Activated CD8-positive, alpha-beta memory T cell treated with anti-CD3 and anti-CD28 coated beads for 36 hours (primary cell): ENCODE data around the gene CST9. TPM values are rescaled to one million over a fixed set of nuclear protein-coding genes. Genes with fewer than 3 reads are reported as not detected.
"Not testable (repeated sequence)": the region's sequence is repeated elsewhere in the genome, so short reads cannot be mapped to it uniquely, and the experiment has no call there.

Experiments
- CTCF ChIA-PET: fragments of 350-600 bp; sonication (Branson Sonifier 250); formaldehyde crosslinking; loops from one replicate; lab custom pipeline; 2021; ENCODE audit warnings: antibody characterized with exemption; lab: Charles Lee
- POLR2A ChIA-PET: fragments of 350-600 bp; sonication (Branson Sonifier 250); formaldehyde crosslinking; loops from one replicate; lab custom pipeline; 2021; ENCODE audit warnings: antibody characterized with exemption; lab: Charles Lee
- total RNA-seq, 2 experiments: library from RNA; stranded (reverse); gene quantifications; one replicate each; pipeline ENCODE4 v1.2.3, GENCODE V29; 2021

The CST9 gene
- total RNA-seq, 2 experiments from 2014 or later: not detected

- CTCF ChIA-PET: interaction anchor here (1.0 kb wide), 1 partner anchor 160 kb away, joined by 3 read pairs; no protein-coding TSS in a partner anchor
- POLR2A ChIA-PET: no interaction called here
Observed at GRCh38 chr20:23601715-23602114, 4.0 kb downstream of the CST9 start.

GRCh38 chr20:23598481-23598880 lies 7.2 kb downstream of the CST9 start:
- POLR2A ChIA-PET: no interaction called here
- CTCF ChIA-PET: no interaction called here

- POLR2A ChIA-PET: no interaction called here
- CTCF ChIA-PET: no interaction called here
Observed at GRCh38 chr20:23596579-23597250, 9.0 kb downstream of the CST9 start.

DNA sequence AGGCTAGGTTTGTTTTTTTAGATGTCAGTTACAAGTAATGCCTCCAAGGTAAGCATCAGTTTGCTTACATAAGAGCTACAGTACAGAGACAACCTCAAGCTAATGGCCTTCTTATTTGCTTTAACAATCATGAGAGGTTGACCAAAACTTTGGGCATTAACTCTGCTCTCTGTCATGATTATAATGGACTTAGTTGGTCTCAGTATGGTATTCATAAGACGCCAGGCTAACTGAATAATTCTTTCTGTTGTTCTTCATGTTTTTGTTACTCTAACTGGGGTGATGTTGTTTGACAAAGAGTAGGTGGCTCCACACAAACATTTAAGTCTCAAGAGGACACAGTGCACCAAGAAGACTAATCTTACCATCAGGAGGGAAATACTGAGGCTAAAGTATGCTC lies 9.8 kb downstream of the CST9 start:
- POLR2A ChIA-PET: no interaction called here
- CTCF ChIA-PET: no interaction called here

- ChIA-PET POLR2A (no interaction called here), CTCF (no interaction called here)
Observed at GRCh38 chr20:23588434-23589403, 17.0 kb downstream of the CST9 start.

- ChIA-PET POLR2A (no interaction called here), CTCF (no interaction called here)
Observed at GRCh38 chr20:23587631-23588030, 18.1 kb downstream of the CST9 start.

GRCh38 chr20:23586735-23587525 lies 18.8 kb downstream of the CST9 start:
- CTCF ChIA-PET: no interaction called here
- POLR2A ChIA-PET: no interaction called here

DNA sequence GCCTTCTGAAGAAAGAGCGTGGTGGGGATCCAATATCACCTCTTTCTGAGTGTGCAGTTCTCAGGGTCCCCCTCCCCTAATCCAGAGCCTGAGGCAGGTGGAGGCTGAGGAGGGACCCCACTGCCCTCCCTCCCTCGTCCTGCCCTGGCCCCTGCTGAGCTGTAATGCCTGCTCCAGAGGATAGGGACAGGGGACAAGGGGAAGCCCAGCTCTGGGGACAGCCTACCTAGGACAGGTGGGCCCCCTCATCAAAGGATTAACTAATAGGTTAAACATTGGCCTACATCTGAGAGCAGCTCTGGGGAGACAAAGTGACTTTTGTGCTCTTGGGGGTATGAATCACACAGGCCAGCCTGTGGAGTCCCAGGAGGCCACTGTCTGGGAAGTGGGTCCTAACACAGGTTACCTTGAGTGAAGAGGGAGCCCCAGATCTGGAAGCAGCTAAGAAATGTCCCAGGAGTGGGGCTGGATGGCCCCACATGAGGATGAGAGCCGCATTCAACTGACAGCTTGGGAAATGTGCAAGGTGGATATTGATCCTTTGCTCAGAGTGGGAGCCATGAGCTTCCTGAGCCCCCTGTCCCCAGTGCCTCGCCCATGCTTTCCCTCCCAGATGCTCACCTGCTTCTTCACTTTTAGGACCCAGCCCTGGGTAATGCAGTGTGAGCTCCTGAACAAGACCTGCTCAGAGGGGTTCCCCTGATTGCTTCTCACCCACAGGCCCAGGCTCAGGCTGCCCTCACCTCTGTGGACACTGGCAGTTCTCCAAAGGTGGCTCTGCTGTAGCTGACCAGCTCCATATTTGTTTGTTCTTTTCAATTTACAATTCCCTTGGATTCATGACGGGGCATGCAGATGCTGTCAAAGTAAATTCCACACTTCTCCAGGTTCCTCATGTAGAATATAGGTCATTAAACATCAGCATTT lies 19.6 kb downstream of the CST9 start:
- ChIA-PET POLR2A (no interaction called here), CTCF (no interaction called here)

- CTCF ChIA-PET: no interaction called here
- POLR2A ChIA-PET: no interaction called here
Observed at GRCh38 chr20:23585449-23585807, 20.3 kb downstream of the CST9 start.

GRCh38 chr20:23584434-23585199 lies 21.1 kb downstream of the CST9 start:
- CTCF ChIA-PET: no interaction called here

DNA sequence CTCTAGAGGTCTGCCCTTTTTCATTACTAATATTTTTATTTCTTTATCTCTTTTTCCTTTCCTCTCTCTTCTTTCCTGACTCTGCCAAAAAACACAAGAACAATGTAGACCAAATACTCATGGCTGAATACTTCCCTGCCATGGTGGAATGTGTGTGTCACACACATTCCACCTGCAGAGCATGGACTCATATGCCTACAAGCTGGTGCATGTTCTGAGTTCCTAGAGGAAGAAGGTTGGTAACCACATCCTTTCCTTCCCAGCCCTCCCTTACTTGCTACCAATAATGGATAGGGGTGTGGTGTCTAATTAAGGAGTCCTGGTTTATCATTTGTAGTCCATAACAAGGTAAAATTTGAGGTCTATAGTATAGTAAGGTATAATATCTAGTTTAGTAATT lies 22.2 kb downstream of the CST9 start:
- ChIA-PET CTCF (no interaction called here), POLR2A (no interaction called here)

More at GRCh38 chr20:23584434-23585199, 21.1 kb downstream of the CST9 start:
- POLR2A ChIA-PET: no interaction called here

DNA sequence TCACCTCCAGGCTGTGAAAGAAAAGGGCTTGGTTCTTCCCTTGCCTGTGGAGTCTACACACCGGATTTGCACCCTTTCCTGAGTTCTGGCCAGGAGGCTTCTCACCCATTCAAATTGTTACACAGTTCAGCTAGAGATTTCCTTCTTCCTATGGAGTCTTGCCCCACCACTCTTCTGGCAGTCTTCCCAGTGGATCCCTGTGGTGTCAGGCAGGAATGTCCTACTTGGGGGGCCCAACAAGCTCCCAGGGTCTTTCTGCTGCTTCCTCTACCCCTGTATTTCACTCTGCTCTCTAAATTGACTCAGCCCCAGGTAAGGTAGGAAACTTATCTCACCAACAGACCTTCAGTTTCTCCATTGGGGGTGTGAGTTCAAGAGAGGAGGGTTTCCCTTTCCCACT lies 23.4 kb downstream of the CST9 start:
- ChIA-PET CTCF (no interaction called here), POLR2A (no interaction called here)

DNA sequence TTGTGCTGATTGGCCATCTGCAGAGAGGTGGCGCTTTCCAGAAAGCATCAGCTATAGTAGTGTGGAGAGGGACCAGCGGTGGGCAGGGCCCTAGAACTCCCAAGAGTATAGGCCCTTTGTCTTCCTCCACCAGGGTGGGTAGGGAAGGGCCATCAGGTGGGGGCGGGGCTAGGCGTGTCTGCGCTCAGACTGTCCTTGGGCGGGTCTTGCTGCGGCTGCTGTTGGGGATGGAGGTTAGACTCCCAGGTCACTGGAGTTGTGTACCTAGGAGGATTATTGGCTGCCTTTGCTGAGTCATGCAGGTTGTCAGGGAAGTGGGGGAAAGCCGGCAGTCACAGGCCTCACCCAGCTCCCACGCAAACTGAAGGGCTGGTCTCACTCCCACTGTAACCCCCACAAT lies 23.9 kb downstream of the CST9 start:
- CTCF ChIA-PET, POLR2A ChIA-PET: not testable (repeated sequence)

GRCh38 chr20:23574977-23575376 lies 30.7 kb downstream of the CST9 start:
- CTCF ChIA-PET: no interaction called here
- POLR2A ChIA-PET: no interaction called here

- ChIA-PET CTCF (no interaction called here), POLR2A (no interaction called here)
Observed at GRCh38 chr20:23570178-23570760, 35.4 kb downstream of the CST9 start.

DNA sequence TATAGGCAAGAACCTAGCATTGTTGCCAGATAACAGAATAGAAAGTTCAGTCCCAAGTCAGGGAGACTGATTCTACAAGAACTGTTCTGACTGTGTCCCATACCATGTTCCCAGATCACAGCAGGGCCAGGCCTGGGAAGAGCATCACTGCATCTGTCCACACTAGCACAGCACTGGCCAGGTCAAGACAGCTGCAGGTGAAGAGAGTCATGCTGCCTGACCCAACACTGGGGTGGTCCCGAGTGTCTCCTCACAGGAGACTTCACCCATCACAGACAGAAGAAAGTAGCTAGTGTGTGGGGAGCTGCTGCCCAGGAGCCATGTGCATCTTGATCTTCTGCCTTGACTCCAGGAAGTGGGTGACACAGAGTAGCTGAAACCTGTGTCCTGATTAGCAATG lies 36.1 kb downstream of the CST9 start:
- POLR2A ChIA-PET: no interaction called here
- CTCF ChIA-PET: no interaction called here

DNA sequence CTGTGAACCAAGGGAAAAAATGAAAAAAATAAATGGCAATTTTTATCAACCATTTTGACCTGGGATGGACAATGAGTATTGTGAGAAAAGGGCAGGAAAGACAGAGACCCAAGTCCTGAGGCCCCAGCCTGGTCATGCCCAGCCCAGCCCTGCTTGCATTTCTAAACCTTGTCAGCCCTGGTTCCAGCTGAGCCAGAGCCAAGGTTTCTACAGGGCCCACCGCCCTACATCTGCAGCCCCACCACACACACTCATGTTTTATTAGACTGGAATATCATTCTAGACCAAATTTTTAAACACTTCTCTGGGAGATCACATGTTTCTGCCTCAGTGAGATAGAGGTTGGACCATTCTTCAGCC lies 36.8 kb downstream of the CST9 start:
- CTCF ChIA-PET: no interaction called here
- POLR2A ChIA-PET: no interaction called here

DNA sequence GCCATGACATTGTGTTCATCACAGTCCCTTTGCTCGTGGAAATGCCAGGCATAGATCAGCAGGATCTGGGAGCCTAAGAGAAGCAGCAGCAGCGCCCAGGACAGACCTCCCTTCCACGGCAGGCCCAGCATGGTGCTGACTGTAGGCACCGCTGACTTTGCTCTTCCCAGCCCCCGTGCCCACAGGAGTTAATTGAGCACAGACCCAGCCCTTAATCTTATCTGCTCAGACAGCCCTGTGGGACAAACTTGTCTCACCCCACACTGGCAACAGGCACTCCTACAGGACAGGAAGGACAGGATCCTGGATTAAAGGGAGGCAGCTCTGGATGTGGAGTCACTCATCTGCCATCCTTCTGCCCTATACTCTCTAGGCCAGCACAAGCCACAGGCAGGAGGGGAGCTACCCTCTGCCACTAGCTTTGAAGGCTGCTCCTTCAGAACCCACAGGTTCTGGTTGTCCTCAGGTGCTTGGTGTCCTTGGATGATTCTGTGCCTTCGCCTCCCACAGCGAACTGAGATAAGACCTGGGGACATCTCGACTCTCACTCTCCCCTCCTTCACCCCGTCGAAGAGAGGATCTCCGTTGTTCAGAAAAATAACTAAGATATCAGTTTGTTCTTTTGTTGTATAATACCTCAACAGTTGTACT lies 37.3 kb downstream of the CST9 start, which contains the start of gene CST9L:
TSS of gene CST9L (minus strand) at position 165 of the 651 bp plus-strand sequence. CDS start at position 131, 34 bp downstream.
- POLR2A ChIA-PET: no interaction called here

More for the DNA sequence above, 37.3 kb downstream of the CST9 start, which contains the start of gene CST9L:
- CTCF ChIA-PET: no interaction called here
